NK-92 treated with Interleukin-12 subunit alpha and Interleukin-12 subunit beta, amount 100 ng/mL, for 24 hours (cell line): ENCODE data around the gene TJP2.
"Not testable (repeated sequence)": the region's sequence is repeated elsewhere in the genome, so short reads cannot be mapped to it uniquely, and the experiment has no call there.

Experiments
- DNase-seq: peaks from one replicate; lab custom pipeline; 2025; lab: John Stamatoyannopoulos, UW

The TJP2 gene

GRCh38 chr9:69158471-69158870, 15.6 kb upstream of the TJP2 start:
- DNase-seq: no peak

GRCh38 chr9:69164573-69164972, 9.5 kb upstream of the TJP2 start:
- not testable (repeated sequence) for DNase-seq

GRCh38 chr9:69165581-69165980, 8.5 kb upstream of the TJP2 start:
- DNase-seq: no peak

GRCh38 chr9:69168709-69169217, 5.3 kb upstream of the TJP2 start:
- peak; percentile 7 for DNase-seq

GRCh38 chr9:69170231-69170630, 3.8 kb upstream of the TJP2 start:
- DNase-seq: no peak

- no peak for DNase-seq
These were observed 3.0 kb upstream of the TJP2 start for GRCh38 chr9:69171049-69171448.

- no peak for DNase-seq
These were observed 2.6 kb upstream of the TJP2 start for GRCh38 chr9:69171517-69171916.

- DNase-seq: no peak
These were observed 1.2 kb upstream of the TJP2 start for GRCh38 chr9:69172895-69173294.

GRCh38 chr9:69173497-69173890, 583 bp upstream of the TJP2 start:
- DNase-seq: no peak

GRCh38 chr9:69174616-69175463, 763 bp downstream of the TJP2 start:
- no peak for DNase-seq

- DNase-seq: no peak
These were observed 1.4 kb downstream of the TJP2 start for GRCh38 chr9:69175486-69175885.

- no peak for DNase-seq
These were observed 2.5 kb downstream of the TJP2 start for GRCh38 chr9:69176471-69177171.

DNA sequence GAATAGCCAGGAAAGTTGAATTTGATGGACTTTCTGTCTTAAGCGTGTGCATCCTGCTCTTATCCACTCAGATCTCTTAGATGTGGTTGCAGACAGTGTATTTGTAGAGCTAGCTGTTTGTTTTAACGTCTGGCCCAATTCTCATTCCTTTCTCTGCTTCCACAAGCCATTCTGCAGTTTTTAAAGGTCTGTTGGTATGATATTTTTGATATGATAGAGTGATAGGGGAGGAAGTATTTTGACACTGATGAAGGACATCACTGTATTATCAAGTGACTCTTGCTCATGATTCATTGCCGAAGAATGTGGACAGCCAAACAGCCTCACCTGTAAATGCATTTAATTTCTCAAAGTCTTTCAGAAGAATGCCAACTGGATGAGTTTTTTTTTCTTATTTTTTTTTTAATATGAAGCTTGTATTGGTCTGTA, 4.5 kb downstream of the TJP2 start:
- DNase-seq: no peak

- DNase-seq: no peak
These were observed 5.0 kb downstream of the TJP2 start for GRCh38 chr9:69179037-69179436.

DNA sequence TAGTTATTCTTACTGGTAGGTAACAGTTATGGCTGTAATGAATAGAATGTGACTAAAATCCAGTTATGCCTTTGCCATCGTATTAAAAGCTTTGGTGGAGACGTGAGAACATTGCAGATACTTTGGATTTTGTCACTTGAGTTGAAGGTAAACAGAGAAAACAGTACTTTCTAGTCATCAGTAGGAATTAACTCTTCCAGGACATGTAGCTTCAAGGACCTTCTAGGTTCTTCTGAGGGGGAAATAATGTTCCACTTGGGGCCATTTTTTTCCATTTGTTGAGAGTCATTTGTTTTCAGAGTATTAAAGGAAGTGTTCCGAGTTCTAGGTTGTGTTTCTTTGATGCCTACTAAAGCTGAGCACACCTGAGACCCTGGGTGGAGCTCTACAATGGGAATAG, 6.1 kb downstream of the TJP2 start:
- DNase-seq: no peak

GRCh38 chr9:69180670-69181069, 6.6 kb downstream of the TJP2 start:
- DNase-seq: no peak

DNA sequence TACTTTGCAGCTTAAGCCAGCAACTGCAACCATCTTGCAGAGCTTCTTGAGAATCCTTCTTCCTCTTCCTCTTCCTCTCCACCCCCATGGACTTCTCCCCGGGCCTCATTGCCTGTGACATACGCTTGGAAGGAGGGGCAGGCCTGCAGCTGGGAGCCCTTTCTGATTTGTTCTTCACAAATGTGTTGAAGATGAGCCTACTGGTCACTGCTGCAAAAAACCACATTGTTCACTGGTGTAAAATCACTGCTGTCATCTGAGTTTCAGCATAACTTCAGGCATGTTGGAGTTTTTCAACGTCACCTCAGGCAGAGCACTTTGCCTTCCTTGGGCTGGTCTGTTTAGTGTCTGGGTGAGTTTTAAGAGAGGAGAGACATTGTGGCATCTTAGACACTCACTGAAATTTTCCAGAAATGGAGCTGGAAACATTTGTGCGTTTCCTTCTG, 7.9 kb downstream of the TJP2 start:
- DNase-seq: no peak

DNA sequence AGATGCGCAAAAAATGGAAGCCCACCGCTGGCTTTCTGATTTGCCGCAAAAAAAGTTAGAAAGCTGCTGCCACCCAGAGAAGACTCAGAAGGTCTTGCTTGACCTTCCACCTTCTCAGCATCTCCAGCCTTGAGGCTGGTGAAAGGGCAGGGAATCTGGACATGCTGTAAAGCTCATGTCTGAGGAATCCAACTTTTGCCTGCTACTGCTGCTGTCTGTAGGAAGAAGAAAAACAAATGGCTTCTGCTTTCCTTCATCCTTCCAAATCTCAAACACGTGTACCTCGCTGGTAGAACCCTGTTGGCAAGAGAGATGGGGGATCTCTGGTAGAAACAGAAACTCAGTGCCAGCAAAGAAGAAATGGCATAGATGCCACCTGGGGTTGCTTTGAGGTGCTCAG, 10.2 kb downstream of the TJP2 start:
- DNase-seq: no peak

GRCh38 chr9:69186841-69187611, 12.9 kb downstream of the TJP2 start:
- DNase-seq: no peak

- DNase-seq: no peak
These were observed 14.9 kb downstream of the TJP2 start for GRCh38 chr9:69188975-69189374.

GRCh38 chr9:69190086-69190862, 16.2 kb downstream of the TJP2 start:
- DNase-seq: no peak

DNA sequence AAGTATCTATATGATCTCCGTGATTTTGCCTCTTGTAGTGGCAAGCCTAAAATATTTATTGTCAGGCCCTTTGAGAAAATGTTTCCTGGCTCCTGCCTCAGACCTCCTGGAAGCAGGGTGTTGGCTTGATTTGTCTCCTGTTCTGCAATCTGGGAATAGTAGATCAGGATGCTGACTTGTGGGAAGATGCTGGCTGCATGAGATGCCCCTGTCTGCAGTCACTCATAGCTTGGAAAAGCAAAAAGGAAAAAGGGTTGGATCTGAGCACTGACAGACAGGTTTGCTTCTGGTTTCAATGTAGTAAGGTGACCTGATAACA, 16.7 kb downstream of the TJP2 start:
- DNase-seq: no peak
